AG09309 (cell line): ENCODE results near the gene EXOC4.

Experiments
- DNase-seq: peaks from one replicate; pipeline ENCODE4 v3.0.0-alpha.2; 2010; ENCODE audit warnings: low read depth
- H3K4me3 ChIP-seq: 2 replicates; pipeline ENCODE4 v1.5.1; 2011; ENCODE audit warnings: mild to moderate bottlenecking, low read depth, low read length, moderate library complexity; ENCODE audit not compliant: control insufficient read depth
- CTCF ChIP-seq: IDR thresholded peaks from 2 replicates; pipeline ENCODE4 v1.5.1; 2011; ENCODE audit warnings: mild to moderate bottlenecking, low read depth, low read length, inconsistent platforms; ENCODE audit not compliant: insufficient read depth, control insufficient read depth; ENCODE audit errors: missing control alignments

The EXOC4 gene

GRCh38 chr7:133360201-133360600 is 107.3 kb downstream of the EXOC4 start:
- DNase-seq = no peak
- no peak for TF ChIP-seq CTCF
- H3K4me3 ChIP-seq = no peak overlapping the region

GRCh38 chr7:133361806-133362205 is 108.9 kb downstream of the EXOC4 start:
- no peak overlapping the region for H3K4me3 ChIP-seq
- no peak for DNase-seq
- no peak for TF ChIP-seq CTCF

- H3K4me3 ChIP-seq = no peak overlapping the region
- no peak for TF ChIP-seq CTCF
- DNase-seq = no peak
These were observed 112.2 kb downstream of the EXOC4 start for GRCh38 chr7:133364959-133365690.

GRCh38 chr7:133365917-133366316 is 113.0 kb downstream of the EXOC4 start:
- no peak for TF ChIP-seq CTCF
- H3K4me3 ChIP-seq = no peak overlapping the region
- no peak for DNase-seq

GRCh38 chr7:133367561-133367960 is 114.7 kb downstream of the EXOC4 start:
- no peak for TF ChIP-seq CTCF
- no peak for DNase-seq
- H3K4me3 ChIP-seq = no peak overlapping the region

- no peak overlapping the region for H3K4me3 ChIP-seq
- no peak for DNase-seq
- TF ChIP-seq CTCF = no peak
These were observed 116.3 kb downstream of the EXOC4 start for GRCh38 chr7:133369130-133369529.
